HepG2 (cell line): ENCODE data around the gene AGAP1.

ENCODE experiments used
- ADNP ChIP-seq: sonication (generic); formaldehyde crosslinking; IDR thresholded peaks from 2 replicates; pipeline ENCODE4 v1.4.0; 2020; ENCODE audit warnings: missing genetic modification reagents
- AGO2 ChIP-seq: fragments of 200-400 bp; formaldehyde crosslinking; optimal IDR thresholded peaks from 2 replicates; pipeline ENCODE3; 2017; ENCODE audit warnings: mild to moderate bottlenecking, low read depth, low read length, moderate library complexity
- DNMT1 ChIP-seq: sonication (generic); formaldehyde crosslinking; IDR thresholded peaks from 2 replicates; pipeline ENCODE4 v1.5.1; 2020; ENCODE audit warnings: mild to moderate bottlenecking, missing genetic modification reagents
- FOXA1 ChIP-seq, 2 experiments: fragments of 450-650 bp in 1 of 2; sonication (generic) in 1 of 2; formaldehyde crosslinking in 1 of 2; IDR thresholded peaks; 2 replicates each; pipeline versions ENCODE4 v1.4.0 to v1.6.1; 2016 to 2020; ENCODE audit warnings: missing genetic modification reagents in 1 of 2
- HIVEP1 ChIP-seq: sonication (generic); formaldehyde crosslinking; IDR thresholded peaks from 2 replicates; pipeline ENCODE4 v1.4.0; 2020; ENCODE audit warnings: mild to moderate bottlenecking, missing genetic modification reagents
- IRF2 ChIP-seq: IDR thresholded peaks from 2 replicates; pipeline ENCODE4 v1.6.1; 2018; ENCODE audit warnings: missing genetic modification reagents, missing compliant biosample characterization
- NFATC3 ChIP-seq: sonication (generic); formaldehyde crosslinking; IDR thresholded peaks from 2 replicates; pipeline ENCODE4 v1.5.1; 2020; ENCODE audit warnings: mild to moderate bottlenecking, missing genetic modification reagents
- NR1H2 ChIP-seq: sonication (generic); formaldehyde crosslinking; IDR thresholded peaks from 2 replicates; pipeline ENCODE4 v1.8.1; 2022; ENCODE audit warnings: low read depth, missing genetic modification reagents, borderline replicate concordance
- PCBP2 ChIP-seq: fragments of 200-400 bp; formaldehyde crosslinking; optimal IDR thresholded peaks from 2 replicates; pipeline ENCODE3; 2018; ENCODE audit warnings: low read length, low read depth; ENCODE audit not compliant: poor library complexity, severe bottlenecking
- SIN3A ChIP-seq: IDR thresholded peaks from 2 replicates; pipeline ENCODE4 v1.6.1; 2011; ENCODE audit warnings: low read depth, mild to moderate bottlenecking, control low read depth, low read length, borderline replicate concordance
- TCF7L2 ChIP-seq: IDR thresholded peaks from 2 replicates; pipeline ENCODE4 v1.6.1; 2011; ENCODE audit warnings: mild to moderate bottlenecking, low read depth, low read length, moderate library complexity
- TF ChIP-seq, protein P1 (sequence below): sonication (generic); formaldehyde crosslinking; IDR thresholded peaks from 2 replicates; pipeline ENCODE4 v1.5.0; 2020; ENCODE audit warnings: mild to moderate bottlenecking, missing genetic modification reagents, moderate library complexity
- TF ChIP-seq, protein P2 (sequence below): IDR thresholded peaks from 2 replicates; pipeline ENCODE4 v1.6.1; 2016; ENCODE audit warnings: control low read depth
- TF ChIP-seq, protein P3 (sequence below): sonication (generic); formaldehyde crosslinking; IDR thresholded peaks from 2 replicates; pipeline ENCODE4 v1.4.0; 2020; ENCODE audit warnings: mild to moderate bottlenecking, missing genetic modification reagents

DNA sequence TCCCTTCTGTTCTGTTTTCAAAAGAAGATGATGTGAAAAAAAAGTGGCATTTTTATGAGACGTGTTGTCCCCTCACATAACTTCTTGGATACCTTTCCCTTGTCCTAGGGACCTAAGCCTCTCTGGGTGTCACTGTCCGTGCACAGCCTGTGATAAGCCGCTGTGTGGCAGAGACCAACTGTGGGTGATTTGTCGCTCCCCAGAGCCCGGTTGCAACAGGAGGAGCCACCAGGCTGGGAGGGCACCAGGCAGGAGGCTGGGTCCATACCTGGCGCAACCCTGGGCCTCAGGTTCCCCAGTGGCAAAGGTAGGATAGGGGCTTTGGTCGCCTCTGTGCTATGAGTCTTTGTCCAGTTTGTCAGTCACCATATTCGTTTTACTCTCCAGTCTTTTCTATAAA, 82.1 kb downstream of the AGAP1 start:
- TF ChIP-seq, protein P1, sequence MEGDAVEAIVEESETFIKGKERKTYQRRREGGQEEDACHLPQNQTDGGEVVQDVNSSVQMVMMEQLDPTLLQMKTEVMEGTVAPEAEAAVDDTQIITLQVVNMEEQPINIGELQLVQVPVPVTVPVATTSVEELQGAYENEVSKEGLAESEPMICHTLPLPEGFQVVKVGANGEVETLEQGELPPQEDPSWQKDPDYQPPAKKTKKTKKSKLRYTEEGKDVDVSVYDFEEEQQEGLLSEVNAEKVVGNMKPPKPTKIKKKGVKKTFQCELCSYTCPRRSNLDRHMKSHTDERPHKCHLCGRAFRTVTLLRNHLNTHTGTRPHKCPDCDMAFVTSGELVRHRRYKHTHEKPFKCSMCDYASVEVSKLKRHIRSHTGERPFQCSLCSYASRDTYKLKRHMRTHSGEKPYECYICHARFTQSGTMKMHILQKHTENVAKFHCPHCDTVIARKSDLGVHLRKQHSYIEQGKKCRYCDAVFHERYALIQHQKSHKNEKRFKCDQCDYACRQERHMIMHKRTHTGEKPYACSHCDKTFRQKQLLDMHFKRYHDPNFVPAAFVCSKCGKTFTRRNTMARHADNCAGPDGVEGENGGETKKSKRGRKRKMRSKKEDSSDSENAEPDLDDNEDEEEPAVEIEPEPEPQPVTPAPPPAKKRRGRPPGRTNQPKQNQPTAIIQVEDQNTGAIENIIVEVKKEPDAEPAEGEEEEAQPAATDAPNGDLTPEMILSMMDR (CRISPR knock-in tag), result no peak
- TF ChIP-seq SIN3A (no peak), FOXA1 (IDR thresholded peaks at IDR 0.05) (no peak), FOXA1 (CRISPR knock-in tag; IDR thresholded peaks at IDR 0.05) (no peak), ADNP (CRISPR knock-in tag) (no peak), NFATC3 (CRISPR knock-in tag) (no peak), DNMT1 (CRISPR knock-in tag) (no peak), AGO2 (no peak), NR1H2 (CRISPR knock-in tag) (no peak), TCF7L2 (no peak), HIVEP1 (no peak), IRF2 (CRISPR knock-in tag) (no peak), PCBP2 (no peak)
- TF ChIP-seq, protein P2, sequence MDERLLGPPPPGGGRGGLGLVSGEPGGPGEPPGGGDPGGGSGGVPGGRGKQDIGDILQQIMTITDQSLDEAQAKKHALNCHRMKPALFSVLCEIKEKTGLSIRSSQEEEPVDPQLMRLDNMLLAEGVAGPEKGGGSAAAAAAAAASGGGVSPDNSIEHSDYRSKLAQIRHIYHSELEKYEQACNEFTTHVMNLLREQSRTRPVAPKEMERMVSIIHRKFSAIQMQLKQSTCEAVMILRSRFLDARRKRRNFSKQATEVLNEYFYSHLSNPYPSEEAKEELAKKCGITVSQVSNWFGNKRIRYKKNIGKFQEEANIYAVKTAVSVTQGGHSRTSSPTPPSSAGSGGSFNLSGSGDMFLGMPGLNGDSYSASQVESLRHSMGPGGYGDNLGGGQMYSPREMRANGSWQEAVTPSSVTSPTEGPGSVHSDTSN (CRISPR knock-in tag), result no peak
- TF ChIP-seq, protein P3, sequence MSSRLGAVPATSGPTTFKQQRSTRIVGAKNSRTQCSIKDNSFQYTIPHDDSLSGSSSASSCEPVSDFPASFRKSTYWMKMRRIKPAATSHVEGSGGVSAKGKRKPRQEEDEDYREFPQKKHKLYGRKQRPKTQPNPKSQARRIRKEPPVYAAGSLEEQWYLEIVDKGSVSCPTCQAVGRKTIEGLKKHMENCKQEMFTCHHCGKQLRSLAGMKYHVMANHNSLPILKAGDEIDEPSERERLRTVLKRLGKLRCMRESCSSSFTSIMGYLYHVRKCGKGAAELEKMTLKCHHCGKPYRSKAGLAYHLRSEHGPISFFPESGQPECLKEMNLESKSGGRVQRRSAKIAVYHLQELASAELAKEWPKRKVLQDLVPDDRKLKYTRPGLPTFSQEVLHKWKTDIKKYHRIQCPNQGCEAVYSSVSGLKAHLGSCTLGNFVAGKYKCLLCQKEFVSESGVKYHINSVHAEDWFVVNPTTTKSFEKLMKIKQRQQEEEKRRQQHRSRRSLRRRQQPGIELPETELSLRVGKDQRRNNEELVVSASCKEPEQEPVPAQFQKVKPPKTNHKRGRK (CRISPR knock-in tag), result no peak
